OCI-LY3 (cell line): ENCODE results near the gene UGT1A5.

ENCODE experiments used
- H2AFZ ChIP-seq: fragments of 200-600, 300-600 bp; shearing (Covaris generic); 2 replicates; pipeline ENCODE4 v1.6.0; 2014; ENCODE audit warnings: antibody characterized with exemption, low read depth, low read length
- H3K27ac ChIP-seq: fragments of 200-600, 300-600 bp; sonication (generic); 2 replicates; pipeline ENCODE4 v1.5.1; 2014; ENCODE audit warnings: mild to moderate bottlenecking, low read length, moderate library complexity, mixed read lengths
- H3K27me3 ChIP-seq: fragments of 200-600, 300-600 bp; sonication (generic); 2 replicates; pipeline ENCODE4 v1.6.1; 2014; ENCODE audit warnings: low read depth, low read length, mixed read lengths
- H3K36me3 ChIP-seq: fragments of 200-600, 300-600 bp; sonication (generic); replicated peaks from 2 replicates; pipeline ENCODE3; 2014; ENCODE audit warnings: low read depth, low read length, mixed read lengths
- H3K4me1 ChIP-seq: fragments of 300-600, 200-600 bp; sonication (generic); 2 replicates; pipeline ENCODE4 v1.6.1; 2014; ENCODE audit warnings: low read length, mixed read lengths
- H3K4me2 ChIP-seq: fragments of 200-600, 300-600 bp; sonication (generic); 2 replicates; pipeline ENCODE4 v1.6.1; 2014; ENCODE audit warnings: low read length, mixed read lengths
- H3K4me3 ChIP-seq: fragments of 300-600, 200-600 bp; sonication (generic); 2 replicates; pipeline ENCODE4 v1.5.1; 2014; ENCODE audit warnings: antibody characterized with exemption, mild to moderate bottlenecking, low read length, moderate library complexity
- H3K79me2 ChIP-seq: fragments of 300-600, 200-600 bp; shearing (Covaris generic); 2 replicates; pipeline ENCODE4 v1.6.1; 2014; ENCODE audit warnings: mild to moderate bottlenecking, low read length, mixed read lengths
- H3K9ac ChIP-seq: fragments of 300-600, 200-600 bp; shearing (Covaris generic); 2 replicates; pipeline ENCODE4 v1.6.0; 2014; ENCODE audit warnings: mild to moderate bottlenecking, low read length, moderate library complexity
- H3K9me3 ChIP-seq: fragments of 200-600, 300-600 bp; shearing (Covaris generic); 2 replicates; pipeline ENCODE4 v1.6.1; 2014; ENCODE audit warnings: low read length, mixed read lengths; ENCODE audit not compliant: insufficient read depth
- H4K20me1 ChIP-seq: fragments of 200-600, 300-600 bp; sonication (generic); 2 replicates; pipeline ENCODE4 v1.6.1; 2016; ENCODE audit warnings: low read length, mixed read lengths; ENCODE audit not compliant: insufficient read depth
- CTCF ChIP-seq: fragments of 200-600, 300-600 bp; sonication (generic); IDR thresholded peaks from 2 replicates; pipeline ENCODE4 v1.5.1; 2014; ENCODE audit warnings: antibody characterized with exemption, low read length, low read depth
- EZH2phosphoT487 ChIP-seq: fragments of 200-600 bp; shearing (Covaris generic); IDR thresholded peaks from 2 replicates; pipeline ENCODE4 v1.6.1; 2018; ENCODE audit warnings: antibody characterized with exemption, mixed run types, low read depth

The UGT1A5 gene

GRCh38 chr2:233769260-233769659, 56.6 kb downstream of the UGT1A5 start:
- Histone ChIP-seq H3K79me2 (no peaks in the 10 kb centered on the region), H3K27ac (no peak overlapping the region), H3K4me2 (no peak overlapping the region), H4K20me1 (no peaks in the 10 kb centered on the region), H3K9me3 (no peaks in the 10 kb centered on the region), H3K27me3 (0 out of 2 replicates have a peak, but pooled peaks cover 3% of the 10 kb centered on the region), H2AFZ (no peak overlapping the region), H3K4me3 (no peak overlapping the region), H3K36me3 (no peaks in the 10 kb centered on the region), H3K4me1 (no peaks in the 10 kb centered on the region), H3K9ac (no peak overlapping the region)
- no peak for TF ChIP-seq EZH2phosphoT487
- TF ChIP-seq CTCF, result no peak

- no peak overlapping the region for H3K4me3 ChIP-seq
- no peaks in the 10 kb centered on the region for H3K27me3 ChIP-seq
- no peak overlapping the region for H3K9ac ChIP-seq
- H3K36me3 ChIP-seq, result no peaks in the 10 kb centered on the region
- H3K4me2 ChIP-seq, result no peak overlapping the region
- H2AFZ ChIP-seq, result no peak overlapping the region
- no peaks in the 10 kb centered on the region for H4K20me1 ChIP-seq
- TF ChIP-seq CTCF (no peak), EZH2phosphoT487 (no peak)
- H3K4me1 ChIP-seq, result no peaks in the 10 kb centered on the region
- H3K27ac ChIP-seq, result no peak overlapping the region
- H3K79me2 ChIP-seq, result no peaks in the 10 kb centered on the region
- no peaks in the 10 kb centered on the region for H3K9me3 ChIP-seq
Measured at GRCh38 chr2:233772153-233772552, 59.4 kb downstream of the UGT1A5 start.

DNA sequence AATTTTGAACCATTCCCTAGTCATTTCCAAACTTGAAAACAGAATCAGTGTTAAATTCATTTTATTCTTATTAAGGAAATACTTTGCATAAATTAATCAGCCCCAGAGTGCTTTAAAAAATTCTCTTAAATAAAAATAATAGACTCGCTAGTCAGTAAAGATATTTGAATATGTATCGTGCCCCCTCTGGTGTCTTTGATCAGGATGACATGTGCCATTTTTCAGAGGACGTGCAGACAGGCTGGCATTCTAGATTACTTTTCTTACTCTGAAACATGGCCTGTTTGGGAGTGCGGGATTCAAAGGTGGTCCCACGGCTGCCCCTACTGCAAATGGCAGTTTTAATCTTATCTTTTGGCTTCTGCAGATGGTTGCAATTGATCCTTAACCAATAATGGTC, 59.9 kb downstream of the UGT1A5 start:
- Histone ChIP-seq H3K27ac (no peak overlapping the region), H3K9me3 (no peaks in the 10 kb centered on the region), H3K9ac (no peak overlapping the region), H3K36me3 (no peaks in the 10 kb centered on the region), H3K79me2 (no peaks in the 10 kb centered on the region), H3K4me3 (no peak overlapping the region), H2AFZ (no peak overlapping the region), H3K4me1 (no peaks in the 10 kb centered on the region), H3K4me2 (no peak overlapping the region), H3K27me3 (no peaks in the 10 kb centered on the region), H4K20me1 (no peaks in the 10 kb centered on the region)
- no peak for TF ChIP-seq EZH2phosphoT487

DNA sequence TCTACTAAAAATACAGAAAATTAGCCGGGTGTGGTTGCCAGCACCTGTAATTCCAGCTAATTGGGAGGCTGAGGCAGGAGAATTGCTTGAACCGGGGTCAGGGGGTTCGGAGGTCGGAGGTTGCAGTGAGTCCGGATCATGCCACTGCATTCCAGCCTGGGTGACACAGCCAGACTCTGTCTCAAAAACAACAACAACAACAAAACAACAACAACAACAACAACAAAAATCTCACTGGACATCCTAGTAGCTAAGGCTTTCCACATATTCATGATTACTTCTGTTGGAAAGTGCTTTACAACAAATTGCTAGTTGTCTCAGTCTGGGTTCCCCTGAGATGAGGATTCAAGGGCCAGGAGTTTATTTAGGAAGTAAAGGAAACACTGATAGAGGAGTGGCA, 61.1 kb downstream of the UGT1A5 start:
- TF ChIP-seq CTCF (no peak), EZH2phosphoT487 (no peak)

GRCh38 chr2:233775414-233775813, 62.7 kb downstream of the UGT1A5 start:
- Histone ChIP-seq H3K27me3 (no peaks in the 10 kb centered on the region), H3K4me1 (no peaks in the 10 kb centered on the region), H3K79me2 (no peaks in the 10 kb centered on the region), H3K4me2 (no peak overlapping the region), H2AFZ (no peak overlapping the region), H3K27ac (no peak overlapping the region), H4K20me1 (no peaks in the 10 kb centered on the region), H3K9me3 (no peaks in the 10 kb centered on the region), H3K9ac (no peak overlapping the region), H3K4me3 (no peak overlapping the region), H3K36me3 (no peaks in the 10 kb centered on the region)
- no peak for TF ChIP-seq CTCF
- no peak for TF ChIP-seq EZH2phosphoT487

More for the DNA sequence above, 61.1 kb downstream of the UGT1A5 start:
- H3K27me3 ChIP-seq, result no peaks in the 10 kb centered on the region
- no peaks in the 10 kb centered on the region for H3K79me2 ChIP-seq
- H3K36me3 ChIP-seq, result no peaks in the 10 kb centered on the region
- H3K4me1 ChIP-seq, result no peaks in the 10 kb centered on the region
- no peak overlapping the region for H3K4me3 ChIP-seq
- H3K27ac ChIP-seq, result no peak overlapping the region
- H3K4me2 ChIP-seq, result no peak overlapping the region
- H4K20me1 ChIP-seq, result no peaks in the 10 kb centered on the region
- H2AFZ ChIP-seq, result no peak overlapping the region
- no peaks in the 10 kb centered on the region for H3K9me3 ChIP-seq
- H3K9ac ChIP-seq, result no peak overlapping the region
